ENCODE results near the gene GLYATL1B.

- TF ChIP-seq POLR2A (IDR thresholded peaks at IDR 0.05; ENCODE audit: low read depth, low read length) (no peak), POLR2AphosphoS5 (IDR thresholded peaks at IDR 0.05; ENCODE audit: low read depth, low read length) (no peak), TAF1 (IDR thresholded peaks at IDR 0.05; ENCODE audit: borderline replicate concordance, low read depth, low read length) (no peak)
Measured at GRCh38 chr11:59135648-59136461, 49.7 kb downstream of the GLYATL1B start.
